Endothelial cell of umbilical vein (primary cell): ENCODE results near the gene DMPK.

Experiments
- FOS ChIP-seq: IDR thresholded peaks from 2 replicates; pipeline ENCODE4 v1.6.1; 2011; ENCODE audit warnings: mild to moderate bottlenecking, low read length, moderate library complexity, borderline replicate concordance; ENCODE audit not compliant: insufficient read depth
- POLR2A ChIP-seq: IDR thresholded peaks from 2 replicates; pipeline ENCODE4 v1.6.1; 2012; ENCODE audit warnings: low read depth, mild to moderate bottlenecking, control low read depth, low read length
- TF ChIP-seq, protein P1 (sequence below), 2 donors: IDR thresholded peaks; 1 replicate in 1 of 2; 2 replicates in 1 of 2; pipeline ENCODE4 v1.5.1; 2011; ENCODE audit warnings: low read length in 2 of 2, mild to moderate bottlenecking in 2 of 2, moderate library complexity in 2 of 2, control low read depth in 1 of 2, inconsistent platforms in 1 of 2, low read depth in 1 of 2; ENCODE audit not compliant: insufficient read depth in 1 of 2; ENCODE audit errors: extremely low read depth in 1 of 2

DNA sequence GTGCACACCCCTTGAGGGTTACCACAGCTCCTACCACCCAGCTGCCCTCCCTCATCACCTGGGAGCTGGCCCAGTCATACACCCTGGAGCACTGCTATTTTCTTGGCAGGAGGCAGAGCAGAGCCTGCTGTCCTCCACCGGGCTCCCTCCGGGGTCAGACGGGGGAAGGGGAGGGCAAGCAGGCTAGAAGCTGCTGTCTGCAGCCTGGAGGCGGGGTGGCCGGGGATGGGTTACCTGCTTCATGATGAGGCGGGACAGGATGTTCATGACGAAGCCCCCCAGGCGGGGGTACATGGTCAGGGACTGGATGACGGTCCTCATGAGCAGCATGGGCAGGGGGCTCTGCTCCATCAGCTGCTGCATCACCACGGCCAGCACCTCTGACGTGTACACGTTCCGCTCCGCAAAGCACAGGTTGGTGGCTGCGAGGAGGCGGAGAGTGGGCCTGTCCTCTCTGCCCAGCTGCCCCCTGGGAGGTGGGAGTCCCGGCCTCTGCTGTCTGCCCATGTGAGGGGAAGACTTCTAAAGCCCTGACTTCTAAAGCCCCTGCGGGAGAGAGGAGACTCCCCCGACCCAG, 35.5 kb upstream of the DMPK start:
- TF ChIP-seq POLR2A (no peak), FOS (no peak)
- TF ChIP-seq, protein P1, sequence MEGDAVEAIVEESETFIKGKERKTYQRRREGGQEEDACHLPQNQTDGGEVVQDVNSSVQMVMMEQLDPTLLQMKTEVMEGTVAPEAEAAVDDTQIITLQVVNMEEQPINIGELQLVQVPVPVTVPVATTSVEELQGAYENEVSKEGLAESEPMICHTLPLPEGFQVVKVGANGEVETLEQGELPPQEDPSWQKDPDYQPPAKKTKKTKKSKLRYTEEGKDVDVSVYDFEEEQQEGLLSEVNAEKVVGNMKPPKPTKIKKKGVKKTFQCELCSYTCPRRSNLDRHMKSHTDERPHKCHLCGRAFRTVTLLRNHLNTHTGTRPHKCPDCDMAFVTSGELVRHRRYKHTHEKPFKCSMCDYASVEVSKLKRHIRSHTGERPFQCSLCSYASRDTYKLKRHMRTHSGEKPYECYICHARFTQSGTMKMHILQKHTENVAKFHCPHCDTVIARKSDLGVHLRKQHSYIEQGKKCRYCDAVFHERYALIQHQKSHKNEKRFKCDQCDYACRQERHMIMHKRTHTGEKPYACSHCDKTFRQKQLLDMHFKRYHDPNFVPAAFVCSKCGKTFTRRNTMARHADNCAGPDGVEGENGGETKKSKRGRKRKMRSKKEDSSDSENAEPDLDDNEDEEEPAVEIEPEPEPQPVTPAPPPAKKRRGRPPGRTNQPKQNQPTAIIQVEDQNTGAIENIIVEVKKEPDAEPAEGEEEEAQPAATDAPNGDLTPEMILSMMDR (IDR thresholded peaks at IDR 0.05; ENCODE audit: extremely low read depth in 1 of 2, insufficient read depth in 1 of 2, low read depth in 1 of 2, low read length in 2 of 2): no peak
